Activated CD4-positive, alpha-beta memory T cell treated with anti-CD3 and anti-CD28 coated beads, Interleukin-2, amount 10 ng/mL, durations not matched to agents 7 days and 5 days (primary cell): ENCODE measurements around the gene CCR3. TPM values are rescaled to one million over a fixed set of nuclear protein-coding genes. Genes with fewer than 3 reads are reported as not detected.
A peak's percentile ranks its signal among the peaks of the same experiment; 100 is the strongest.

Experiments used
- CTCF ChIA-PET: fragments of 350-600 bp; sonication (Branson Sonifier 250); formaldehyde crosslinking; loops from one replicate; lab custom pipeline; 2021; ENCODE audit warnings: antibody characterized with exemption, inconsistent platforms; lab: Charles Lee
- POLR2A ChIA-PET: fragments of 350-600 bp; sonication (Branson Sonifier 250); formaldehyde crosslinking; loops from one replicate; lab custom pipeline; 2021; ENCODE audit warnings: antibody characterized with exemption; lab: Charles Lee
- DNase-seq: peaks from one replicate; pipeline ENCODE4 v3.0.0-alpha.2; 2020
- H3K27ac Mint-ChIP-seq: one replicate; pipeline ENCODE4 v1.8.0; 2021; ENCODE audit warnings: mild to moderate bottlenecking, mixed read lengths
- H3K27me3 Mint-ChIP-seq: one replicate; pipeline ENCODE4 v1.8.0; 2021; ENCODE audit warnings: mixed read lengths
- H3K36me3 Mint-ChIP-seq: one replicate; pipeline ENCODE4 v1.8.0; 2021; ENCODE audit warnings: low read depth, mixed read lengths
- H3K4me1 Mint-ChIP-seq: one replicate; pipeline ENCODE4 v1.8.0; 2021; ENCODE audit warnings: mixed read lengths
- H3K4me3 Mint-ChIP-seq: one replicate; pipeline ENCODE4 v1.8.0; 2021; ENCODE audit warnings: mild to moderate bottlenecking, mixed read lengths
- H3K9me3 Mint-ChIP-seq: one replicate; pipeline ENCODE4 v1.8.0; 2021; ENCODE audit warnings: mixed read lengths
- total RNA-seq, 2 experiments: library from RNA; stranded (reverse); gene quantifications; one replicate each; pipeline ENCODE4 v1.2.3, GENCODE V29; 2021

CCR3 gene
- total RNA-seq, 2 experiments from 2014 or later: 1.2 to 1.9 TPM

DNA sequence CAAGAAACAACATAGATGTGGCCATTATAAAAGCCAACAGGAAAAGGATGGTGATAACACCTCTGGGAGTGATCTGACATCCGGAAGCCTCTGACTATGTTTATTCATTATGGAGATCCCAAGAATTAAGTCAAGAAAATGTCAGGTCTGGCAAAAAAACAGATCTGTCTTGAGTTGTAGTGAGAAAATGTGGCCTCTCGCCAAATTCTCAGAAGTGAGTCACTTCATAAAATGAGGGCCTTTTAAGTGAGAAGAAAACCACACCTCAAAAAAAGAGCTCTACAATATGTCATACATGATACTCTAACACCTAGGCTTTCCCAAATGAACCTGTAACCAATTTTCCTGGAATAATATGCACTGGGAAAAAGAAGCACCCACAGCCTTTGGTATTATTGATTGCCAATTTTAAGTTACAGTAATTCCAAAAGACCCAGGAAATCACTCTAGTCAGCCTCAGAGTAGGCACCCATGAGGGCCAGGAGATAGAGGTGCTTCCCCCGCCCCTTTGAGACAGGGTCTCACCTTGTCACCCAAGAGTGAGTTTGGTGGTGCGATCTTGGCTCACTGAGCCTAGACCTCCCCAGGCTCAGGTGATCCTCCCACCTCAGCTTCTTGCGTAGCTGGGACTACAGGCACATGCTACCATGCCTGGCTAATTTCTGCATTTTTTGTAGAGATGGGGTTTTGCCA, 38.0 kb downstream of the CCR3 start:
- POLR2A ChIA-PET: interaction anchor here (0.6 to 4.9 kb wide), 18 partner anchors 8 to 337 kb away, joined by 3 to 104 read pairs (median 5); partner anchors contain the start of genes CCR1, CCR2 and CCR5
- Mint-ChIP-seq H3K27ac (peak overlapping the region; percentile 90), H3K9me3 (peaks cover 6% of the 10 kb centered on the region), H3K4me3 (peak overlapping the region; percentile 38), H3K27me3 (peaks cover 6% of the 10 kb centered on the region), H3K36me3 (peaks cover 31% of the 10 kb centered on the region), H3K4me1 (peaks cover 91% of the 10 kb centered on the region)
- DNase-seq: peak; percentile 70
- CTCF ChIA-PET: interaction anchor here (0.6 to 3.3 kb wide), 11 partner anchors 8 to 208 kb away, joined by 3 to 33 read pairs (median 3); partner anchors contain the start of gene CCR5

DNA sequence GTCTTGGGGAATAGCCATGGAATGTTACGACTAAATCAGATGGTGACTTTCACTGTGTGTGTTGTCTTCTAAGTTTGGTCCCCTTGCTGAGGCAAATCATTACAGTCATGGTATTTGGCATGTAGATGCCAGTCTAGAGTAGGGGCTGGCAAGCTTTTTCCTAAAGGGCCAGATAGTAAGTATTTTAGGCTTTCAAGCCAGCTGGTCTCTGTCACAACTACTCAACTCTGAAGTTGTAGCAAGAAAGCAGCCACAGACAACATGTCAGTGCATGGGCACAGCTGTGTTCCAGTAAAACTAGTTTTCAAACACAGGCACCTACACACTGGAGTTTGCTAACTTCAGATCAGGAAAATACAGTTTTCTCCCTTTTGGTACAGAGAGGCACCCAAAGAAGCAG, 39.3 kb downstream of the CCR3 start:
- Mint-ChIP-seq H3K27me3 (no peaks in the 10 kb centered on the region), H3K9me3 (peaks cover 6% of the 10 kb centered on the region), H3K4me3 (no peak overlapping the region), H3K36me3 (peaks cover 31% of the 10 kb centered on the region), H3K27ac (peak overlapping the region; percentile 92), H3K4me1 (peaks cover 97% of the 10 kb centered on the region)
- POLR2A ChIA-PET: interaction anchor here (1.0 to 4.9 kb wide), 4 partner anchors 17 to 89 kb away, joined by 3 to 104 read pairs (median 25); partner anchors contain the start of genes CCR2 and CCR5
- CTCF ChIA-PET: no interaction called here
- DNase-seq: no peak

DNA sequence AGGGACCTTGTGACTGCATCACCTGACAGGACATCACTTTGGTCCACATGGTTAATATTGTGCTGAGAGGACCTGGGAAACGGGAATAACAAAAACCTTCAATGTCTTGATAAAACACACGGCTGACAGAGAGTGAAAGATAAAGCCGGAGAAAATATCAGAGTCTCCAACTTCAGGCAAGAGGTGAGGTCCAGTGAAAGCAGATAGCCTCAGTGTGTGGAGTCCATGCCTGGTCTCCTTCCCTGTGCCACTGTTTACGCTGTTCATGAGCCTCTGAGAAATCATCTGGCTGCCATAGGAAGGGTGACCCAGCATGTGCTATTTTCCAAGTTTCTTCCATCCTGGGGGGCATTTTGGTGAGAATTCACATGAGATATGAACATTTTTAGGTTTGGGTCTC, 39.8 kb downstream of the CCR3 start:
- POLR2A ChIA-PET: interaction anchor here (1.0 to 4.9 kb wide), 4 partner anchors 17 to 88 kb away, joined by 3 to 104 read pairs (median 25); partner anchors contain the start of genes CCR2 and CCR5

DNA sequence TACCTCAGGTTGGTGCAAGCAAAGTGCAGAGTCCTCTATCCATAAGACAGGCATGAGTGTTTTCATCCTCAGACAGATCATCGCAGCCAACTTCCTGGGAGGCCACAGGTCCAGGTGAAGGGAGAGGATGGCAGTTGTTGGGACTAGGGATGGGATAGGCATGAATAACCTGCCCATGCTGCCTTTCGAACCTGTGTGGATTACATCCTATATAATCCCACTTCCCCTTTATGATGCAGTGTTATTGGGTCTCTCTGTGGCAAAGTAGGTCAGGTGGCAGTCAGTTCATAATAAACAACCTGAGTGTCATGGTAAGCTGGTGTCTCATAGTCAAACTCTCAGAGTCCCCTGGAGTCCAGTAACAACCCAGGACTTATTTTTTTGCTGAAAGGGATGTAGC, 40.4 kb downstream of the CCR3 start:
- Mint-ChIP-seq H3K4me1 (peaks cover 96% of the 10 kb centered on the region), H3K27me3 (no peaks in the 10 kb centered on the region), H3K27ac (peak overlapping the region; percentile 92), H3K36me3 (peaks cover 24% of the 10 kb centered on the region), H3K4me3 (no peak overlapping the region), H3K9me3 (peaks cover 4% of the 10 kb centered on the region)
- ChIA-PET POLR2A (interaction anchor here (1.1 to 8.7 kb wide), 6 partner anchors 17 to 338 kb away, joined by 3 to 208 read pairs (median 44); partner anchors contain the start of genes CCR2 and CCR5), CTCF (interaction anchor here (7.2 kb wide), 1 partner anchor 88 kb away, joined by 74 read pairs; the partner anchor contains the start of gene CCR5)
- no peak for DNase-seq

More for the DNA sequence above, 39.8 kb downstream of the CCR3 start:
- DNase-seq: no peak
- Mint-ChIP-seq H3K9me3 (peaks cover 6% of the 10 kb centered on the region), H3K27ac (peak overlapping the region; percentile 92), H3K4me3 (no peak overlapping the region), H3K4me1 (peaks cover 96% of the 10 kb centered on the region), H3K27me3 (no peaks in the 10 kb centered on the region), H3K36me3 (peaks cover 29% of the 10 kb centered on the region)
- CTCF ChIA-PET: no interaction called here

DNA sequence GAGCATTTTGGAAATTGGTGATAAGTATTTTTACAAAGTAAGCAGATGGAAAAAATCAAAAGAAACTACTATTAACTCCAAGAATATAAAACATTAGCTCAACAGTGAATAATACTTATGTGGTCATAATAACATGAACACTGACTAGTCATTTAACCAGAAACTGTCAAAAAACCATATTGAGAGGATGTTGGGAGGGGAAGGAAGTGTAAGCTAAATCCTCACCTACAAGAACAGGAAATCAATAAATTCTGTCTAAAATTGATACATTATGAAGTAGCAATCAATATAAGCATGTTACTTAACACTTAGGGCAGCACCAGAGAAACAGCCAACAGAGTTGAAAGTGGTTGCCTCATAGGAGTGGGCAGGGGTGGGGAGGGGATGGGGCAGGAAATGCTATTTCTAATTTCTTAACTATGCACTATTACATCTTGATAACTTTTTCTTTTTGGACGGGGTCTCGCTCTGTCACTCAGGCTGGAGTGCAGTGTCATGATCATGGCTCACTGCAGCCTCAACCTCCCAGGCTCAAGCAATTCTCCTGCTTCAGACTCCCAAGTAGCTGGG, 41.7 kb downstream of the CCR3 start:
- peak overlapping the region; percentile 92 for H3K27ac Mint-ChIP-seq
- H3K27me3 Mint-ChIP-seq: no peaks in the 10 kb centered on the region
- ChIA-PET CTCF (interaction anchor here (0.6 to 7.2 kb wide), 7 partner anchors 8 to 214 kb away, joined by 3 to 74 read pairs (median 4); partner anchors contain the start of gene CCR5), POLR2A (interaction anchor here (0.9 to 8.7 kb wide), 14 partner anchors 9 to 339 kb away, joined by 3 to 208 read pairs (median 14); partner anchors contain the start of genes CCR1, CCR2 and CCR5)
- peaks cover under 1% of the 10 kb centered on the region for H3K9me3 Mint-ChIP-seq
- H3K36me3 Mint-ChIP-seq: peaks cover 15% of the 10 kb centered on the region
- DNase-seq: no peak
- H3K4me3 Mint-ChIP-seq: peak overlapping the region; percentile 7
- H3K4me1 Mint-ChIP-seq: peaks cover 92% of the 10 kb centered on the region

DNA sequence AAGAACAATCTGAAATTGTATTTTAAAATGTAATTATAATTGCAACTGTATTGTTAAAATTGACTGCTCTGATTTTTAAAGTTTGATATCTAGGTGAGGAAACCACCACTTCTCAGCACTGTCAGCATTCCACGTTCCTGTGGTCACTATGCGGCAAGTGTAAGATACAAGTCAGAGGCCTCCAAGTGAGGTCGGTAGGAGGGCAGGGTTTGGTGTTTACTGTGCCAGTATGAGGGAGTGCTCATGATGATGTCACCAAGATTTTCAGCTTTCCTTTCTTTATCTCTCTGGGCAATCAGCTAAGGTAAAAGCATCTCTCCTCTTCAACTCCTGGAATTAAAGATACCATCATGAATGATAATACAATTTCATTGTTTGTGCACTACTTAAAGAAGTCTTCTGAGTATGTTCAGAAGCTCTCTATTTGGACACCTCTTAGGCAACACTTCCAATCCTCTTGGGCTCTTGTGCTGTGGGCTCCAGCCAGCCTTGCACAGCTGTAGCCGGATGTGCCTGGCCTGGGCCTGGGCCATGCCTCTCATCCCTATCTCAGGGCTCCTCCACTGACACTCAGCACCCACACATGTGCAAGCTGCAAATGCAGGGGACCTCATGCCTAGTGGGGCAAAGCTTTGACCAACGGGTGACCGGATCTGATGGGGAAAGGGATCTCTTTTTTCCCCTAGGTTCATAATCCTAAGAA, 42.9 kb downstream of the CCR3 start:
- peaks cover 15% of the 10 kb centered on the region for H3K36me3 Mint-ChIP-seq
- H3K4me1 Mint-ChIP-seq: peaks cover 91% of the 10 kb centered on the region
- peaks cover 4% of the 10 kb centered on the region for H3K27me3 Mint-ChIP-seq
- DNase-seq: peak; percentile 83
- CTCF ChIA-PET: interaction anchor here (0.7 to 7.2 kb wide), 11 partner anchors 9 to 93 kb away, joined by 3 to 74 read pairs (median 3); partner anchors contain the start of genes CCR2 and CCR5
- no peaks in the 10 kb centered on the region for H3K9me3 Mint-ChIP-seq
- peak overlapping the region; percentile 92 for H3K27ac Mint-ChIP-seq
- POLR2A ChIA-PET: interaction anchor here (1.1 to 8.7 kb wide), 18 partner anchors 8 to 340 kb away, joined by 3 to 208 read pairs (median 8); partner anchors contain the start of genes CCR2 and CCR5
- peak overlapping the region; percentile 6 for H3K4me3 Mint-ChIP-seq

DNA sequence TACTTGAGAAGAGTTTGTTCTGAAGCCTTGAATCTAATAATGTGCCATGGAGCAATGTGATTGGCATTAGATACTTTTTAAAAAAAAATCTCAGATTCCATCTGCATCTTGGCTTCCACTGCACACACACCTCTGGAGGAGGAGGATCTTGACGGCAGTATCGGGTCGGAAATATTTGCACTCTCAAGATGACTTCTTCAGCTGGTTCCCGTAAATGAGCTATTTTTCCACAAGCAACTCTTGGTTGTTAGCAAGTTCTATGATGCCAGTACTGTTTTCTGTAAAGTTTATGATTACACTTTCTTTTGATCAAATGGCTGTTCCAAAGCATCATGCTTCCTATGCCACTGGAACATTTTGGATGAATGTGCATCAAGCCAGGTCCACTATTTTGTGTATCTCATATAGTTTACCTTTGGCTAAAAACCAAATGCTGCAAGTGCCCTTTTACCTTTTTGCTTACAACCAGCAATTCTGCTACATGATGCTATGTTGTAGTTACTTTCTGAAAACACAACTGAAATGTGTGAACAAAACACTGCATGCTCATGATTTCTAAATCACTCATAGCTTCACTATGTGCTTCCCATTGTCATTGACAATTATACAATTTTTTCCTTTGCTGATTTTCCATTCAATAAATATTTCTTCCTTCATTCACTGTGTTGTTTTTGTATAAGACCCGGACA, 43.8 kb downstream of the CCR3 start:
- Mint-ChIP-seq H3K36me3 (peaks cover 15% of the 10 kb centered on the region), H3K4me3 (no peak overlapping the region), H3K27ac (peak overlapping the region; percentile 92), H3K4me1 (peaks cover 88% of the 10 kb centered on the region), H3K27me3 (peaks cover 4% of the 10 kb centered on the region), H3K9me3 (no peaks in the 10 kb centered on the region)
- DNase-seq: no peak
- ChIA-PET CTCF (interaction anchor here (1.0 to 7.2 kb wide), 8 partner anchors 10 to 84 kb away, joined by 3 to 74 read pairs (median 4); partner anchors contain the start of genes CCR1, CCR2 and CCR5), POLR2A (interaction anchor here (1.1 to 8.7 kb wide), 16 partner anchors 7 to 341 kb away, joined by 3 to 208 read pairs (median 6); partner anchors contain the start of genes CCR2 and CCR5)

DNA sequence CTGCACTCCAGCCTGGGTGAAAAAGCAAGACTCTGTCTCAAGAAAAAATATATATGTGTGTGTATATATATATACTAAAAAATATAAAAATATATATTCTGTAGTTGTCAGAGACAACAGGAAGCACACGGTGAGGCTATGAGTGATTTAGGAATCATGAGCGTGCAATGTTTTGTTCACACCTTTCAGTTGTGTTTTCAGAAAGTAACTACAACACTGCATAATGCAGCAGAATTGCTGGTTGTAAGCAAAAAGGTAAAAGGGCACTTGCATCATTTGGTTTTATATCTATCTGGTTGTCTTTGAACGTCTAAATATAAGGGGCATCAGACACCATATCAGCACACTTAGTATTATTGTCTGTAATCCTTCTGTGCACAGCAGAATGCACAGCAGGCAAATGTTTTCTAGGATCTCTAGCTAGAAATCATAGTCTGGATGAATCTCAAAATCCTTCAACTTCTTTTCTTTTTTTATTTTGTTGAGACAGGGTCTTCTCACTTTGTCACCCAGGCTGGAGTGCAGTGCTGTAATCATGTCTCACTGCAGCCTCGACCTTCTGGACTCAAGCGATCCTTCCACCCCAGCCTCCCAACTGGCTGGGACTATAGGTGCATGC, 44.8 kb downstream of the CCR3 start:
- no peaks in the 10 kb centered on the region for H3K9me3 Mint-ChIP-seq
- peak overlapping the region; percentile 92 for H3K27ac Mint-ChIP-seq
- H3K36me3 Mint-ChIP-seq: peaks cover 15% of the 10 kb centered on the region
- POLR2A ChIA-PET: interaction anchor here (1.0 to 8.7 kb wide), 8 partner anchors 9 to 83 kb away, joined by 3 to 208 read pairs (median 10); partner anchors contain the start of genes CCR2 and CCR5
- H3K27me3 Mint-ChIP-seq: peaks cover 4% of the 10 kb centered on the region
- CTCF ChIA-PET: interaction anchor here (1.5 to 7.2 kb wide), 5 partner anchors 11 to 83 kb away, joined by 4 to 74 read pairs (median 21); partner anchors contain the start of genes CCR1 and CCR5
- DNase-seq: no peak
- H3K4me1 Mint-ChIP-seq: peaks cover 88% of the 10 kb centered on the region
- no peak overlapping the region for H3K4me3 Mint-ChIP-seq

DNA sequence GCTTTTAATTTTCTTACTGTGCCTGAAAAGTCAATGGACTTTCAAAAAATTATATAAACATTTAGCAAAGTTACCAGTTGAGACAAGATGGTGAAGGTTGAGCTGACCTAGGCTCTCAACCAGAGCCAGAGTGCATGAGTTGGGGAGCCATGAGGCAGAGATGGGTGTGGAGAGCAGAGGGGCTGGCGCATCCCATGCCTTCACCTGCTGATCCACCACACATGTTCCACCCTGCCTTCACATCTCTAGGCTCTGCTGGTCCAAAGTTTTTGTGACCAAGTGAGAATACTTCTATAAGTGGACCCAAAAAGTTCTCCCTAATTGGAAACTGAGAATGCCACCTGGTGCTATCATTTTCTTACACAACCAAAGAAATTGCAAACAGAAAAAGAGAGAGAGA, 47.3 kb downstream of the CCR3 start:
- H3K27me3 Mint-ChIP-seq: peaks cover 4% of the 10 kb centered on the region
- peaks cover 84% of the 10 kb centered on the region for H3K4me1 Mint-ChIP-seq
- no peaks in the 10 kb centered on the region for H3K9me3 Mint-ChIP-seq
- ChIA-PET CTCF (interaction anchor here (7.2 kb wide), 1 partner anchor 81 kb away, joined by 74 read pairs; the partner anchor contains the start of gene CCR5), POLR2A (interaction anchor here (1.9 to 8.7 kb wide), 2 partner anchors 11 to 63 kb away, joined by 6 to 208 read pairs; partner anchors contain the start of gene CCR2)
- H3K27ac Mint-ChIP-seq: peak overlapping the region; percentile 37
- H3K36me3 Mint-ChIP-seq: peaks cover 18% of the 10 kb centered on the region
- no peak for DNase-seq
- no peak overlapping the region for H3K4me3 Mint-ChIP-seq

DNA sequence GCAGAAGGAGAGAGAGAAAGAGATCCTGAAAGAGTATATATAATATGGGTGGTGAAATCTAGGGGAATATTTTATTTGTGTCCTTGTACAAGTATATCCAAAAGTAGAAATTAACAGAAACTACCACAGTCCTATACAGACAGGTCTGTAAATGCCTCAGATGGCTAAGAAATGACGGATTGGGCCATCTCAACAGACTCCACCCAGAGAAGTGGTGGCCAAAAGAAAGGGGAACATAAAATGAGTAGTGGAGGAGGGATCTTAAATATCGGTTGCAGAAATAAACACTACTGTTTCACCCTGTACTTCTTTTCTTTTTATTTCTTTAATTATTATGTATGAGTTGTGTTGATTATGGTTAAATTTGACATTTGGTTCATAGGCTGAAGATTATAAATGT, 47.7 kb downstream of the CCR3 start:
- Mint-ChIP-seq H3K27me3 (peaks cover 4% of the 10 kb centered on the region), H3K4me3 (no peak overlapping the region), H3K36me3 (peaks cover 18% of the 10 kb centered on the region), H3K9me3 (no peaks in the 10 kb centered on the region), H3K27ac (no peak overlapping the region), H3K4me1 (peaks cover 85% of the 10 kb centered on the region)
- no peak for DNase-seq
- ChIA-PET CTCF (no interaction called here), POLR2A (interaction anchor here (1.9 to 8.7 kb wide), 2 partner anchors 10 to 63 kb away, joined by 6 to 208 read pairs; partner anchors contain the start of gene CCR2)

DNA sequence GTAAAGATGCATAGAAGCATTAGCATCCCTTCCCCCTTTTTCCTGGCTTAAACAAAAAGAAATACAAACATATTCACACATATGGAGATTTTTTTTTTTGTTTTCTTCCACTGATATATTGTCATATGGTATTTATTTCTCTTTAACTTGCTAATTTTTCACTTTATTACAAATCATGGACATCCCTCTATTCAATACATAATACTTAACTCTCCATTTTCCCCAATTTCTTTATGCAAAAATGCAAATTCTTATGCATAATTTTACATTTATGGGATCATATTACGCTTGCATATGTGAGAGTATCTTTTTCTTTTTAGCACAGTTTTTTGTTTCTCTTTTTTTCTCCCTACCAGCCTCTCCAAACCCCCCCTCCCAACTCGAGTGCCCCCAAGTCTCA, 48.8 kb downstream of the CCR3 start:
- H3K36me3 Mint-ChIP-seq: peaks cover 18% of the 10 kb centered on the region
- H3K9me3 Mint-ChIP-seq: no peaks in the 10 kb centered on the region
- no peak for DNase-seq
- CTCF ChIA-PET: no interaction called here
- peaks cover 81% of the 10 kb centered on the region for H3K4me1 Mint-ChIP-seq
- H3K27ac Mint-ChIP-seq: no peak overlapping the region
- peaks cover 4% of the 10 kb centered on the region for H3K27me3 Mint-ChIP-seq
- POLR2A ChIA-PET: interaction anchor here (8.7 kb wide), 1 partner anchor 62 kb away, joined by 208 read pairs; the partner anchor contains the start of gene CCR2
- H3K4me3 Mint-ChIP-seq: no peak overlapping the region
